ENCODE results near the gene SLC4A3.

GRCh38 chr2:219661955-219662395 is 34.5 kb downstream of the SLC4A3 start:
- TF ChIP-seq, protein P1, sequence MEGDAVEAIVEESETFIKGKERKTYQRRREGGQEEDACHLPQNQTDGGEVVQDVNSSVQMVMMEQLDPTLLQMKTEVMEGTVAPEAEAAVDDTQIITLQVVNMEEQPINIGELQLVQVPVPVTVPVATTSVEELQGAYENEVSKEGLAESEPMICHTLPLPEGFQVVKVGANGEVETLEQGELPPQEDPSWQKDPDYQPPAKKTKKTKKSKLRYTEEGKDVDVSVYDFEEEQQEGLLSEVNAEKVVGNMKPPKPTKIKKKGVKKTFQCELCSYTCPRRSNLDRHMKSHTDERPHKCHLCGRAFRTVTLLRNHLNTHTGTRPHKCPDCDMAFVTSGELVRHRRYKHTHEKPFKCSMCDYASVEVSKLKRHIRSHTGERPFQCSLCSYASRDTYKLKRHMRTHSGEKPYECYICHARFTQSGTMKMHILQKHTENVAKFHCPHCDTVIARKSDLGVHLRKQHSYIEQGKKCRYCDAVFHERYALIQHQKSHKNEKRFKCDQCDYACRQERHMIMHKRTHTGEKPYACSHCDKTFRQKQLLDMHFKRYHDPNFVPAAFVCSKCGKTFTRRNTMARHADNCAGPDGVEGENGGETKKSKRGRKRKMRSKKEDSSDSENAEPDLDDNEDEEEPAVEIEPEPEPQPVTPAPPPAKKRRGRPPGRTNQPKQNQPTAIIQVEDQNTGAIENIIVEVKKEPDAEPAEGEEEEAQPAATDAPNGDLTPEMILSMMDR (IDR thresholded peaks at IDR 0.05) = no peak
- no peak for TF ChIP-seq EZH2 (IDR thresholded peaks at IDR 0.05)
- no peak for TF ChIP-seq EZH2phosphoT487 (IDR thresholded peaks at IDR 0.05)

All from neural progenitor cell (in vitro differentiated cells).